AG08396 (cell line): Measurements from ENCODE around the gene TTK.

ENCODE experiments used
- DNase-seq: peaks from one replicate; pipeline ENCODE4 v3.0.0; 2012; ENCODE audit warnings: low spot score, mixed read lengths

The TTK gene

DNA sequence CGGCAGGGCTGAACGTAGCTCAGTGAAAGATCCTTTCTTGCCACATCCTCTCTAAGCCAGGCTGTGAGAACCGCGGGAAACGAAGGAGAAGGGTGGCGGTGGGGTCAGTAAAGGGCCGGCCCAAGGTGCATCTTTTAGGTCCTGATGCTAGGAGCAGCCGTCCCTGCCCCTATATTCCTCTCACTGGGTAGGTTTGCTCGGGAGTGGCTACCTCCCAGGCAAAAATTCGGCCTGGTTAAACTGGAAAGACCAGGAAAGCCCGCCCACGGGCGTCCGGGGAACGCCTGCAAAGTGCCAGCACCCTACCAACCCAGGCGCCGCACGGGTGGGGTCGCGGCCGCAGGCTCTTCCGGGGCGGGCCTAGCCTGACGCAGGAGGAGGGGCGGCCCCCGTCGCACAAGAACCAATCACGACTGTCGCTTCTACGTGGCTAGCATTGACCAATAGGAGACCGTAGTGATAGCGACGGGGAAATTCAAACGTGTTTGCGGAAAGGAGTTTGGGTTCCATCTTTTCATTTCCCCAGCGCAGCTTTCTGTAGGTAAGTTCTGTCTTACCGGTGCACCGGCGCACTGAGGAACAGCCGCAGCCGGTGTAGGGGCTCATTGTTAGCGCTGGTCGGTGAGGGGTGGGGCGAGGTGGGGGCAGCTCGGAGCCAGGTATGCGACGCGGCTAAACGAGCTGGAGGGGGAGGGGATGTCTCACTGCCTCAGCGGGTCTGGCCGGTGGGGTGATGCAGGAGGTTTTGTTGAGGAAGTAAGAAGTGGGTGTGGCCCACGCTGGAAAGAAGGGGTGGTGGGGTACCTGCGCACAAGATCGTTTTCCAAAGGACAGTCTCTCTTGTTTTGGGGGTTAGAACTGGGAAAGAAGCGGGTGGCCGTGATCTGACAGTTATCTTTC is at the start of gene TTK:
Gene TTK, plus strand, starts transcription at position 477 of the 900 bp plus-strand sequence. CDS start 1,195 bp downstream, outside the sequence.
- DNase-seq, result peak; percentile 95

DNA sequence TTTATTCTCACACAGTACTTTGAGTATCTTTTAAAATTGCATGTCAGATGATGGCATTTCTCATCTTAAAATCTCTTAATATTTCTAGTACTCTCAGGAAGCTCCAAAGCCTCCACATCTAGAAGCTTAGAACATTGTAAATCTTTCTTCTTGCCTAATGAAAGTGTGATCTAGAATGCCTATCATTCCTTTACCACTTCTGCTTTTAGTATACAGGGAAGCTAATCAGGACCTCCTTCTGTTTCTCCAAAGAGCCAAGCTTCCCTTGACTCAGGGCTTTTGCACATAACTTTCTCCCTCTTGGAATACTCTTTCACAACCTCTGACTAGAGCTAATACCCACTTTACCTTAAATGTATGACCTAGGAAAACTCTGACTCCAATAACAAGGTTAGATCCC is 49.6 kb upstream of the TTK start:
- no peak for DNase-seq

- no peak for DNase-seq
Observed at GRCh38 chr6:79964607-79965081, 39.8 kb upstream of the TTK start.

DNA sequence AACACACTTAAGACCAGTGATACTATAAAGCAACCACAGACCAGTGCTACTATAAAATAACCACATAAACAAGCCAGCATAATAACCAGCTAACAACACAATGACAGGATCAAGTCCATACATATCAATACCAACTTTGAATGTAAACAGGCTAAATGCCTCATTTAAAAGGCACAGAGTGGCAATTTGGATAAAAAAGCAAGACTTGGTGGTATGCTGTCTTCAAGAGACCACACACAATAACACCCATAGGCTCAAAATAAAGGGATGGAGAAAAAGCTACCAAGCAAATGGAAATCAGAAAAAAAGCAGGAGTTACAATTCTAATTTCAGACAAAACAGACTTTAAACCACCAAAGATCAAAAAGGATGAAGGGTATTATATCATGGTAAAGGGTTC is 37.3 kb upstream of the TTK start:
- no peak for DNase-seq

GRCh38 chr6:79969784-79970183 is 34.7 kb upstream of the TTK start:
- DNase-seq, result no peak

- DNase-seq, result no peak
Observed at GRCh38 chr6:79971193-79971592, 33.3 kb upstream of the TTK start.

DNA sequence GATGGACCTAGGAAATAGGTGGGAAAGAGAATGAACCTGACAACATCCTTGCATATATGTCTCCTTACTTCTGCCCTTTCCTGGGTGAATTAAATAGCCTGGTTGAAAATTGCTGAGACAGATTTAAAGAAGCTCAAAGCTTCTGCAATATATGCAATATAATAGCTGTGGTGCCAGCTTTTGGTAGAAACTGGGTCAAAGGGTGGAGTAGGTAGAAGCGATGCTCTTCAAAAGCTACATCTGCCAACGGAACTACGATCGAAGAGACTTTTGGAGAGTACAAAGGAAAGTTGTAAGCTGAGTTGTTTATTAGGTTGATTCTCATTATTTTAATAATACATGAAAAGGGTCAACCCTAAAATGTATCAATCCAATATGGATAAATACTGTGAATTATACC is 22.8 kb upstream of the TTK start:
- DNase-seq, result no peak

GRCh38 chr6:79984261-79984660 is 20.2 kb upstream of the TTK start:
- DNase-seq, result no peak

DNA sequence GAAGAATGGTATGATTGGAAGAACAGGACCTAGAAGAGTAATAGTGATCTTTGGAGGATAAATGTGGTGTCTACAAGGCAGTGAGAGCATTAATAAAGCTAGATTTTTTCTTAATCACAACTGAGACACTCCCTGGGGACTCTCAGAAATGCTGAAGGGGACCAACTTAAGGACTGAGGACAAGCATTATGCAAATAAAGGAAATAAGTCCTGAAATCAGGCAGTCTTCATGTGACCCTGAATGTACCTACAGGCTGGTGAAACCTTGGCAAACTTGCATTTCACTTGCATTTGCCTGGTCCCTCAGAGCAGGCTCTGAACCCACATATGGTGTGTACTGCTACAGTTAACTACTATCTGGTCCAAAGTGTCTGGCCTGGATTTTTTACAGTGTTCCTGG is 19.3 kb upstream of the TTK start:
- no peak for DNase-seq

DNA sequence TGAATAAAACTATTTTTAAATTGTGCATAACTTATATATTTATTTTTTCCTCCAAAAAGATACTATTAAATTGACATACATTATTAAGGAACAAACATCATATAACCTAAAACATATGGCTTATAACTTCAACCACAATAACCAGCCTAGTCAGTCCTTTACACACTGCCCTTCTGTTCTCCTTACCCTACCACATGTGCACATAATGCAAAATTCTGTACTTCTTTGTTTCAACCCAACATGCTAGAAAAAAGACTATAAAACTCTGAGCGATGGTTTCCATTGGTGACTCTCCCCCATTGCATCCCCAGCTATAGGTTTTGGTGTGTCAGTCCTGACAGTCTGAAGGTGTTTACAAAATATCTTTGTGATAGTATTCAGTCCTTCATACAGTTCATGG is 14.8 kb upstream of the TTK start:
- no peak for DNase-seq

- DNase-seq, result no peak
Observed at GRCh38 chr6:79993012-79993910, 11.2 kb upstream of the TTK start.

DNA sequence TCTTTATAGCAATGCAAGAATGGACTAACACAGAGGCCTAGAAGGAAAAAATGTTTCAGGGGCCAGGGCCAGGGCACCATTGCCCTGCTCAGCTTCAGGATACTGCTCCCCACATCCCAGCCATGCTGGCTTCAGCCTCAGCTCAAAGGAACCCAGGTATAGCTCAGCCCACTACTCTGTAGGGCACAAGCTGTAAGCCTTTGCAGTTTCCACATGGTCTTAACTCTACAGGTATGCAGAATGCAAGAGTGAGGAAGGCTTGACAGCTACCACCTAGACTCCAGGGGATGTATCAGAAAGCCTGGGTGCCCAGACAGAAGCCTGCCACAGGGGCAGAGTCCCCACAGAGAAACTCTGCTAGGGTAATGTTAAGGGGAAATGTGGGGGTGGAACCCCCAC is 10.5 kb upstream of the TTK start:
- no peak for DNase-seq

DNA sequence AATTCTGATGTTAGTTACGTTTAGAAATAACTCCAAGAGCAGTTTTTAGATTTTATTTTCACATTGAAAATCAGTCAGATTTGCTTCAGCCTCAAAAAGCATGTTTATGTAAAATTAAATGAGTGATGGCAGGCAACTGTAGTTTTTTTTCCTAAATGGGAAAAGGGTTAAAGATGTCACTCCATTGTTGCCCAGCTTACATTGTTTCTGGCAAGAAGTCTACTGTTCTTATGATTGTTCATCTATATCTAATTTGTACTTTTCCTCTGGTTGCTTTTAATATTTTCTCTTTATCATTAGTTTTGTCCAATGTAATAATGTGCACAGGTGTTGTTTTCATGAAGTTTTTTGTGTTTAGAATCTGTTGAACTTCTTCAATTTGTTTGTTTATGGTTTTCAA is 6.7 kb upstream of the TTK start:
- DNase-seq, result no peak

- DNase-seq, result no peak
Observed at GRCh38 chr6:80001337-80001736, 3.1 kb upstream of the TTK start.

GRCh38 chr6:80003826-80004172 is 650 bp upstream of the TTK start:
- DNase-seq, result no peak

GRCh38 chr6:80005406-80005805 is 957 bp downstream of the TTK start:
- no peak for DNase-seq

DNA sequence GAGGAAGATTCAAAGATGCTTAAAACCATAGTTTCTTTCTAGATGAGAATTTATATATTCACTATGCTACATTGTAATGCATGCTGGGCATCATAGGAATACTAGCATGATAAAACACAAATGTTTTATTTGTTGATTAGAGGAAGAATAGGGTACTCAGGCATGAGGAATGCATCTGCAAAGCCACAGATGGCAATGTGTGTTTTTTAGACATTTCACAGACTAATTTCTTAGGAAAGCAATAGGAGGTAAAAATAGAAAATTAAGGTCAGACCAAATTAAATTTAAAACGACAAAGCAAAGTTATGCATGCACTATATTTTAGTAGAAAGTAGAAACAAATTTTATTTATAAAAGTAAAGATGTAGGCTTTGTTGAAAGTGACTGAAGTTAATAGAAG is 2.1 kb downstream of the TTK start:
- no peak for DNase-seq

GRCh38 chr6:80009531-80009930 is 5.1 kb downstream of the TTK start:
- no peak for DNase-seq

GRCh38 chr6:80010288-80010687 is 5.8 kb downstream of the TTK start:
- no peak for DNase-seq

GRCh38 chr6:80015839-80016435 is 11.5 kb downstream of the TTK start:
- DNase-seq, result no peak

DNA sequence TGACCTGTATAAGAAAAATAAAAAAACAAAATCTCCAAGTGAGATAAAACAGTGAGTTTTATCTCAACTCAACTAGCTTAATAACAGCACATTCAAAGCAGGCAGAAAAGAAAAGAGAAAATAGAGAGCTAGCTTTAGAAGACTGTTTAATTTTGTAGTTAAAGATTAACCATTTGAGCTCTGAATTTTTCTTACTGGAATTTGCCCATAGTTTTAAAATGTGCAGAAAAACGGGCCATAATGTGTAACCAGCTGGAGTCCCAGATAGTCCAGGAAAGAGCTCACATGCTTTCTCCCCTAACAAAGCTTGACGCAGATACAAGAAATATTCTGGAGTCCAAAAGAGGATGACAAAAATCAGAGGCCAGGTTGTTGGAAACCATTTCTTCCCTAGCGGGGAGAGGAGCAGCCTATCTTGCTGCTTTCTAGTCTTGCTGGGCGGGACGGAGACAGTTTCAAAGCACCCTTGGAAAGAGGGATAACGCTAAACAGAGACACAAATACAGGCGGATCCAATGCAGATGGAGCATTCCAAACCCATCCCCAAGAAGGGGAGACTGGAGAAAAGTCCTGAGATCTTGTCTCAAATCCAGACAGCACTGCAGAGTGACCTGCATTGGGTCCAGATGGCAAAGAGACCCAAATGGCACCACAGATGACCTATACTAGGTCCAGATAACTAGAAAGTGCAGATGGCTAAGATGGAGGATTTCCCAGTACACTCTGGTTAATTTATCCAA is 16.1 kb downstream of the TTK start:
- no peak for DNase-seq

DNA sequence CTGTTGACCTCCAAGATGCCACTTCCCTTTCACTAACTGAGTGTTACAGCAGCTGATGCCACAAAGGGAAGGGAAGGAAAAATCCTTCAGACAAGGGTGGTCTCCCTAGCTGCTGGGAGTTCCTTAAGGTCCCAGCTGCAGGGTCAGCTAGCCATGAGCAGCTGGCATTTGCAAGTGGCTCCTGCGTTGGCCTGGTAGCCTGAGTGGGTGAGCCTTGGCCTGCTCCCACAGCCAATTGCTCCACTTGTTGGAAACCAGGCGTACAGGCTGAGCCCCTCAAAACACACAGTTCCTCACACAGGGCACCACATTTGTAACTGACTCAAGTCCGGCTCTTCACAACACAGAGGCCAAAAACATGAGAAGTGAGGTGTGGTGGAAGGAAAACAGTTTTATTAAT is 16.7 kb downstream of the TTK start:
- DNase-seq, result no peak
